Endothelial cell of umbilical vein (primary cell): Measurements from ENCODE around the gene PLA2G4C. TPM values are rescaled to one million over a fixed set of nuclear protein-coding genes. Genes with fewer than 3 reads are reported as not detected.
A peak's percentile ranks its signal among the peaks of the same experiment; 100 is the strongest.

Experiments used
- BruUV-seq: library from RNA; stranded (reverse); fragments of 400-500 nt; replicated peaks from 2 replicates; lab custom pipeline; 2021; lab: Mats Ljungman, UMichigan
- CTCF ChIA-PET: fragments of 300-600, 350-600 bp; sonication (Branson Sonifier 250); formaldehyde crosslinking; loops from one replicate; lab custom pipeline; 2021; ENCODE audit warnings: antibody characterized with exemption, inconsistent platforms; lab: Charles Lee
- POLR2A ChIA-PET: fragments of 300-600, 350-600 bp; sonication (Branson Sonifier 250); formaldehyde crosslinking; loops from one replicate; lab custom pipeline; 2021; ENCODE audit warnings: antibody characterized with exemption, inconsistent platforms; lab: Charles Lee
- DNase-seq: peaks from one replicate; pipeline ENCODE4 v3.0.0-alpha.2; 2011; ENCODE audit warnings: low read depth, low spot score
- FAIRE-seq: peaks from 2 replicates; lab custom pipeline; 2011; peaks lifted over from hg19 to GRCh38; lab: Jason Lieb, UNC
- H2AFZ ChIP-seq: 2 replicates; pipeline ENCODE4 v1.6.0; 2012; ENCODE audit warnings: low read depth, low read length, control low read depth, inconsistent platforms
- H3K27ac ChIP-seq: 2 replicates; pipeline ENCODE4 v1.5.1; 2011; ENCODE audit warnings: low read depth, mild to moderate bottlenecking, control low read depth, low read length, moderate library complexity; ENCODE audit not compliant: insufficient read depth
- H3K27me3 ChIP-seq, 2 experiments: 2 replicates each; pipeline versions ENCODE4 v1.6.0 to v1.6.1; 2011; ENCODE audit warnings: low read length in 2 of 2, mixed read lengths in 1 of 2; ENCODE audit not compliant: control insufficient read depth in 2 of 2, insufficient read depth in 2 of 2
- H3K36me3 ChIP-seq, 2 experiments: 2 replicates in 1 of 2; 3 replicates in 1 of 2; pipeline ENCODE4 v1.5.1; 2011; ENCODE audit warnings: low read length in 2 of 2, mild to moderate bottlenecking in 1 of 2, moderate library complexity in 1 of 2; ENCODE audit not compliant: control insufficient read depth in 2 of 2, insufficient read depth in 2 of 2; ENCODE audit errors: extremely low read depth in 1 of 2
- H3K4me1 ChIP-seq: 3 replicates; pipeline ENCODE4 v1.5.1; 2011; ENCODE audit warnings: mild to moderate bottlenecking, low read length; ENCODE audit not compliant: control insufficient read depth, insufficient read depth; ENCODE audit errors: extremely low read depth
- H3K4me2 ChIP-seq: 2 replicates; pipeline ENCODE4 v1.6.1; 2011; ENCODE audit warnings: low read length, control low read depth, mixed read lengths; ENCODE audit not compliant: insufficient read depth
- H3K4me3 ChIP-seq, 3 experiments: fragments of 200-600 bp in 1 of 3; sonication (generic), shearing (Covaris generic) in 1 of 3; replicated peaks in 1 of 3; 2 replicates each; pipeline ENCODE4 v1.5.1; 2011 to 2016; ENCODE audit warnings: control low read depth in 3 of 3, low read length in 3 of 3, mild to moderate bottlenecking in 2 of 3, inconsistent platforms in 1 of 3, low read depth in 1 of 3, moderate library complexity in 1 of 3; ENCODE audit not compliant: insufficient read depth in 1 of 3
- H3K79me2 ChIP-seq: 2 replicates; pipeline ENCODE4 v1.6.0; 2012; ENCODE audit warnings: low read length, inconsistent platforms; ENCODE audit not compliant: control insufficient read depth, insufficient read depth
- H3K9ac ChIP-seq: replicated peaks from 2 replicates; pipeline ENCODE3; 2011; ENCODE audit warnings: low read length, control low read depth; ENCODE audit not compliant: insufficient read depth; ENCODE audit errors: extremely low read depth
- H3K9me1 ChIP-seq: replicated peaks from 3 replicates; pipeline ENCODE4 v1.6.0; 2011; ENCODE audit warnings: mild to moderate bottlenecking, low read length; ENCODE audit not compliant: control insufficient read depth, insufficient read depth; ENCODE audit errors: extremely low read depth
- H3K9me3 ChIP-seq: replicated peaks from 2 replicates; pipeline ENCODE4 v1.5.1; 2012; ENCODE audit warnings: low read length, inconsistent platforms; ENCODE audit not compliant: control insufficient read depth, insufficient read depth
- H4K20me1 ChIP-seq: replicated peaks from 2 replicates; pipeline ENCODE3; 2011; ENCODE audit warnings: mild to moderate bottlenecking, low read length; ENCODE audit not compliant: control insufficient read depth, insufficient read depth; ENCODE audit errors: extremely low read depth
- EZH2 ChIP-seq: IDR thresholded peaks from 2 replicates; pipeline ENCODE4 v1.6.1; 2012; ENCODE audit warnings: borderline replicate concordance, low read depth, mild to moderate bottlenecking, moderate library complexity, low read length, inconsistent platforms; ENCODE audit not compliant: severe bottlenecking
- FOS ChIP-seq: IDR thresholded peaks from 2 replicates; pipeline ENCODE4 v1.6.1; 2011; ENCODE audit warnings: mild to moderate bottlenecking, low read length, moderate library complexity, borderline replicate concordance; ENCODE audit not compliant: insufficient read depth
- GATA2 ChIP-seq: IDR thresholded peaks from 2 replicates; pipeline ENCODE4 v1.7.0; 2011; ENCODE audit warnings: low read depth, mild to moderate bottlenecking, moderate library complexity, mixed read lengths, low read length; ENCODE audit not compliant: insufficient read length, insufficient read depth
- JUN ChIP-seq: IDR thresholded peaks from 2 replicates; pipeline ENCODE4 v1.6.1; 2011; ENCODE audit warnings: borderline replicate concordance, low read depth; ENCODE audit not compliant: insufficient read length, insufficient read depth
- MYC ChIP-seq: IDR thresholded peaks from one replicate; pipeline ENCODE4 v1.6.1; 2011; ENCODE audit warnings: mild to moderate bottlenecking, low read depth, low read length
- POLR2A ChIP-seq: IDR thresholded peaks from 2 replicates; pipeline ENCODE4 v1.6.1; 2012; ENCODE audit warnings: low read depth, mild to moderate bottlenecking, control low read depth, low read length
- POLR2AphosphoS5 ChIP-seq: IDR thresholded peaks from 2 replicates; pipeline ENCODE4 v1.6.1; 2012; ENCODE audit warnings: low read depth, mild to moderate bottlenecking, control low read depth, low read length, moderate library complexity; ENCODE audit not compliant: insufficient read depth
- dilution Hi-C: fragments of 300-500 bp; cut with MboI; formaldehyde crosslinking; loops from one replicate; pipeline ENCODE4 v1.15.0; 2019; ENCODE audit warnings: low sequenced_read_pairs; ENCODE audit not compliant: extremely low pct_ligation_motif_present
- intact Hi-C: fragments of 100-400 bp; cut with micrococcal nuclease; formaldehyde crosslinking; loops from one replicate; pipeline ENCODE4 v1.10.0; 2022
- polyA plus RNA-seq, 4 experiments: library from polyadenylated mRNA; depleted of rRNA in 3 of 4; stranded (reverse) in 3 of 4; unstranded in 1 of 4; fragments of >200 nt; gene quantifications; 2 replicates each; pipeline versions ENCODE4 v1.2.1 to v1.2.3, GENCODE V29; 2011 to 2012; ENCODE audit warnings: missing spikeins in 1 of 4
- total RNA-seq: library from RNA; stranded (reverse); gene quantifications from 2 replicates; pipeline ENCODE4 v1.2.3, GENCODE V29; 2021
- TF ChIP-seq, protein P1 (sequence below), 2 donors: IDR thresholded peaks; 1 replicate in 1 of 2; 2 replicates in 1 of 2; pipeline ENCODE4 v1.5.1; 2011; ENCODE audit warnings: low read length in 2 of 2, mild to moderate bottlenecking in 2 of 2, moderate library complexity in 2 of 2, control low read depth in 1 of 2, inconsistent platforms in 1 of 2, low read depth in 1 of 2; ENCODE audit not compliant: insufficient read depth in 1 of 2; ENCODE audit errors: extremely low read depth in 1 of 2
- TF ChIP-seq, protein P2 (sequence below): IDR thresholded peaks from 2 replicates; pipeline ENCODE4 v1.6.1; 2011; ENCODE audit not compliant: insufficient read depth, insufficient read length

PLA2G4C gene
- total and polyA plus RNA-seq, 2 donors (not counting 3 experiments of a cell fraction or from before 2014, with no cell fraction given): 53.1 to 63.4 TPM

DNA sequence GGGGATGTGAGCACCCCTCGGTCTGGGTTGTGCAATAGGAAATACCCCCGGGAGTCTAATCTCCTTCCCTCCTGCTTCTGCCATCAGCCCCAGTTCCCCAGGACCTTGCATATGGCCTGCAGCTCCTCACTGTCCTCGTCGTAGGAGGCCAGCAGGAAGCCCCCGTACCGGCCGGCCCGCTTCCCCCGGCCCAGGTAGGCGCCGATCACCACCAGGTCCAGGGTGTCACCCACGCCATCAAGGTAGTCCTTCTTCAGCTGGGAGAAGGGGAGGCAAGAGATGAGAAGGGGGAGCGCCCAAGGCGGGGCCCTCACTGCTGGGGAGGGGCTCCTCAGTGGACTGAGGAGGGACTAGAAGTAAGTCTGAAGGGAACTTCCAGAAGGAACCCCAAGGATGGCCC lies 10.4 kb upstream of the PLA2G4C start:
- no peak for DNase-seq
- no TSS peak for BruUV-seq
- Histone ChIP-seq H3K4me3 (no peak overlapping the region), H3K4me2 (no peak overlapping the region), H3K9ac (peak overlapping the region; percentile 12), H4K20me1 (no peaks in the 10 kb centered on the region), H3K9me1 (no peaks in the 10 kb centered on the region), H3K9me3 (no peaks in the 10 kb centered on the region), H3K27me3 (no peaks in the 10 kb centered on the region), H2AFZ (no peak overlapping the region), H3K27ac (peak overlapping the region; percentile 96), H3K79me2 (no peaks in the 10 kb centered on the region), H3K36me3 (peaks cover 0 to 4% of the 10 kb centered on the region in 2 experiments), H3K4me1 (peaks cover 47% of the 10 kb centered on the region)
- no peak for TF ChIP-seq POLR2AphosphoS5
- intact Hi-C loops: no loop called here
- ChIA-PET CTCF (interaction anchor here (2.8 to 2.9 kb wide), 2 partner anchors 13 to 32 kb away, joined by 7 to 15 read pairs; no protein-coding TSS in a partner anchor), POLR2A (no interaction called here)
- FAIRE-seq: no peak
- dilution Hi-C loops: no loop called here

DNA sequence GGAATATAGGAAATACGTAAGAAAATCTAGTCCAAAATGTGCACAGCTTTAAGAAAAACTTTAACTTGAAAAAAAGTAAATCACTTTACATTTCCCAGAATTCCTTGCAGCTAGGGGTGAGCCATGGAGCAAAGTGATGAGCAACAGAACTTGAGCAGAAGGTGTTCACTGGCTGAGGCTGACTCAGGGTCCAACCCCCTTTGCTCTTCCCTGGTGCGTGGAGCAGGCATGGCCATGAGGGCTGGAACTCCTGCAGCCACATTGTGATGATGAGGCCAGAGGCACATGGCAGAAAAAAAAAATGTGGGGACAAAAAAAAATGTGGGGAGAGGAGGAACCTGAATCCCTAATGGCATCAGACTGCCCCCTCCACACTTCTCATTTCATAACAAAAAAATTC lies 9.9 kb upstream of the PLA2G4C start:
- H3K27me3 ChIP-seq: no peaks in the 10 kb centered on the region
- FAIRE-seq (no peak), DNase-seq (no peak)
- ChIA-PET CTCF (interaction anchor here (2.8 to 2.9 kb wide), 2 partner anchors 12 to 32 kb away, joined by 7 to 15 read pairs; no protein-coding TSS in a partner anchor), POLR2A (no interaction called here)
- H3K9ac ChIP-seq: no peak overlapping the region
- H3K4me2 ChIP-seq: no peak overlapping the region
- H3K4me1 ChIP-seq: peaks cover 43% of the 10 kb centered on the region
- H3K27ac ChIP-seq: peak overlapping the region; percentile 96
- H3K9me1 ChIP-seq: no peaks in the 10 kb centered on the region
- no peaks in the 10 kb centered on the region for H3K79me2 ChIP-seq
- intact Hi-C loops: no loop called here
- H3K4me3 ChIP-seq: no peak overlapping the region
- peaks cover 0 to 9% of the 10 kb centered on the region in 2 experiments for H3K36me3 ChIP-seq
- no peaks in the 10 kb centered on the region for H3K9me3 ChIP-seq
- TF ChIP-seq POLR2AphosphoS5: no peak
- TF ChIP-seq FOS: no peak
- no peak for TF ChIP-seq JUN
- TF ChIP-seq, protein P1, sequence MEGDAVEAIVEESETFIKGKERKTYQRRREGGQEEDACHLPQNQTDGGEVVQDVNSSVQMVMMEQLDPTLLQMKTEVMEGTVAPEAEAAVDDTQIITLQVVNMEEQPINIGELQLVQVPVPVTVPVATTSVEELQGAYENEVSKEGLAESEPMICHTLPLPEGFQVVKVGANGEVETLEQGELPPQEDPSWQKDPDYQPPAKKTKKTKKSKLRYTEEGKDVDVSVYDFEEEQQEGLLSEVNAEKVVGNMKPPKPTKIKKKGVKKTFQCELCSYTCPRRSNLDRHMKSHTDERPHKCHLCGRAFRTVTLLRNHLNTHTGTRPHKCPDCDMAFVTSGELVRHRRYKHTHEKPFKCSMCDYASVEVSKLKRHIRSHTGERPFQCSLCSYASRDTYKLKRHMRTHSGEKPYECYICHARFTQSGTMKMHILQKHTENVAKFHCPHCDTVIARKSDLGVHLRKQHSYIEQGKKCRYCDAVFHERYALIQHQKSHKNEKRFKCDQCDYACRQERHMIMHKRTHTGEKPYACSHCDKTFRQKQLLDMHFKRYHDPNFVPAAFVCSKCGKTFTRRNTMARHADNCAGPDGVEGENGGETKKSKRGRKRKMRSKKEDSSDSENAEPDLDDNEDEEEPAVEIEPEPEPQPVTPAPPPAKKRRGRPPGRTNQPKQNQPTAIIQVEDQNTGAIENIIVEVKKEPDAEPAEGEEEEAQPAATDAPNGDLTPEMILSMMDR (IDR thresholded peaks at IDR 0.05; ENCODE audit: extremely low read depth in 1 of 2, insufficient read depth in 1 of 2, low read depth in 1 of 2, low read length in 2 of 2): no peak
- TF ChIP-seq, protein P2, sequence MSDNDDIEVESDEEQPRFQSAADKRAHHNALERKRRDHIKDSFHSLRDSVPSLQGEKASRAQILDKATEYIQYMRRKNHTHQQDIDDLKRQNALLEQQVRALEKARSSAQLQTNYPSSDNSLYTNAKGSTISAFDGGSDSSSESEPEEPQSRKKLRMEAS: no peak
- no peak for TF ChIP-seq MYC
- TF ChIP-seq GATA2: no peak
- no peak for TF ChIP-seq POLR2A
- no peak for TF ChIP-seq EZH2
- no peak overlapping the region for H2AFZ ChIP-seq
- dilution Hi-C loops: no loop called here
- no peaks in the 10 kb centered on the region for H4K20me1 ChIP-seq
- no TSS peak for BruUV-seq
